ENCODE measurements around the gene ZBTB12.
"Not testable (repeated sequence)": the region's sequence is repeated elsewhere in the genome, so short reads cannot be mapped to it uniquely, and the experiment has no call there.

The ZBTB12 gene

DNA sequence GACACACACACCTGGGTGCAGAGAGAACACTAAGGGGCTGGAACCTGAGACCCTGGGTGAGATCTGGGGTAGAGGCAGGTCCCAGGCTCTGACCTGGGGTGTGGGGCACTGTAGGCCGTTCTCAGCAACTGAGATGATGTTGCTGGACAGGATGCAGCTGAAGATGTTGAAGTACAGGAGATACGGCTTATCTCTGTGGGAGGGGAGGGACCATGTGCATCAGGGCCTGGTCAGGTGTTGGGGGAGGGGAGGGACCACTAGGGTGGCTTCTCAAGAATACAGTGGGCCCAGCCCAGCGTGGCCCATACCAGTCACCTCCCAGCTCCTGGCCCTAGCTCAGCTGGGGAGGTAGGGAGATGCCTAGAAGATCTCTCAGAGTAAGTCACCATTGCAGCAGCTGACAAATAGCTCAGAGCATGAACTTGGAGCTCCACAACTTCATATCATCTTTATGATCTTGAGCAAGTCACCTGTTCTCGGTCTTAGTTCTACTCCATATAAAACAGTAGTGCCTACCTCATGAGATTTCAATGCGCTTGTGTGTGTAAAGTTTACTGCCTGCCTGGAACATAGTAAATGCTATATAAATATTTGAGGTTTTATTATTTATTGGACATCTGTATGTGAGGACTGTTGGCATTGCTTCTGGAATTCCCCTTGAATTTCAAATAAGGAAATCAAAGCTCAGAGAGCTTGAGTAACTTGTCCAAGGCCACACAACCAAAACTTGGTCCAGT, 26.9 kb downstream of the ZBTB12 start:
- DNase-seq = no peak

DNA sequence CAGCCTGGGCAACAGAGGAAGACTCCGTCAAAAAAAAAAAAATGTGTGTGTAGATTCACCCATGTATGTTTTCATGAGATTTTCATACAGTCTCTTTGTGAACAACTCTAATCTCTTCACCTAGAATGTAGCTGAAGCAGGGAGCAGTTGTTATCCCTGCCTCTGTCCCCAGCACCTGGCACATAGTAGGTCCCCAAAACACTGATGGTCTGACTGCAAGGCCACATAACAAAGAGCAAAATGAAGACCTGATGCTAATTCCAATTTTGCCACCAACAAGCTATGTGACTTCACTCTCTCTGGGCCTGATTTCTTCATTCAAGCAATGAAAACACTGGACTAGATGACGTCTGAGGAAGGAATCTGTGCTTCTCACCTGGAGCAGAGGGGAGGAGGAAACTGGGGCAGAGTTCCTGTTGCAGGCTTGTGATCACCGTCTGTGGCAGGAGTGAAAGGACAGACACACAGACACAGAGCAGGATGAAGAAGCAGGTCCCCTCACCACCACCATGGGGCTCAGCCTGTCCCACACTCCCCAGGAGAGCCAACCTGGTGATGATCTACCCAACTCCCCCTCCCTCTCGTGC, 27.7 kb downstream of the ZBTB12 start:
- DNase-seq = no peak

DNA sequence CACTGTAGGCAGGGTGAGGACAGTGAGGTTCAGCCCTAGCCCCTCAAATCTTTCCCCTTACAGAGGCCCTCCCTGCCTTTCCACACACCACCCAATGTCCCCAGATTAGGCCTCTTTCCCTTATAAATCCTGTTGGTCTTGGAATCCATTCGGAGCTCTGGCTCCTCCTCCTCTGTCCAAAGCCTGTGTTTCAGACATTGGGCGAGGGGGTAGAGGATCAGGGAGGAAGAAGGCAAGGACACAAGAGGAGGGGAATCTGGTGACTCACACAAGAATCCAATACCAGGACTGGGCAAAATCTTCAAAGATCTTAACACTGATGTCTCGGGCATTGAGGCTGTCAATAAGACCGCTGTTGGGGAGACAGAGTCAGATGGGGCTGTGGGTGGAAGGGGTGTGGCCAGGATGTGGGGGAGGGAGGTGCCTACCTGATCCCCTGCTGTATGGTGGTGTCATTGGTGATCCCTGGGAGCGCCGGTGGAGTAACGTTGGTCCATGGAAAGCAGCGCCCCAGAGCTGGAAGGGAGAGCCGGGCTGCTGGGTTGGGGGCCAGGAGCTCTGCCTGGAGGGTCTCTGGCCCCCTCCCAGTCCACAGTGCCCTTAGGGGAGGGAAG, 30.7 kb downstream of the ZBTB12 start:
- DNase-seq = no peak

DNA sequence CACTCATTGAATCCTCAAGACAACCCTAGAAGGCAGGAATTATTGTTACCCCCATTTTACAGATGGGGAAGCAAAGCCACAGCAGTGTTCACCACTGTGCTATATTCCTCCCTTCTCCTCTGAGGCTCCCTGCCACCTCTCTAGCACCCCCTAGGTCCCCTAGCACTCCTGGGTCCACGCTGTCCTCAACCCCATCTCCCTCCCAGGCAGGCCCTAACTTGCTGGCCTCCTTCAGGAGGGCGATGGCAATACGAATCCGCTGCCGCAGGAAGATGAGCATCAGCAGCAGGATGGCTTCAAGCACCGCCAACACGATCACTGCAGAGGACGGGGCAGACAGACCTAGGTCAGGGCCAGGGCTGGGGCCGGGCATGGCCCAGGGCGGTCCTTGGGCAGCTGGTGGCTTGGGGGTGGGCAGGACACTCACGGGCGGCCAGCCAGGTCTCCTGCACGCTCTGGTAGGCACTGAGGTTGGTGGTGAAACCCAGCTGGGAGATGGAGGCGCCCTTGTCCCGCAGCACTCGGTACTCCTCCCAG, 31.4 kb downstream of the ZBTB12 start:
- no peak for DNase-seq

DNA sequence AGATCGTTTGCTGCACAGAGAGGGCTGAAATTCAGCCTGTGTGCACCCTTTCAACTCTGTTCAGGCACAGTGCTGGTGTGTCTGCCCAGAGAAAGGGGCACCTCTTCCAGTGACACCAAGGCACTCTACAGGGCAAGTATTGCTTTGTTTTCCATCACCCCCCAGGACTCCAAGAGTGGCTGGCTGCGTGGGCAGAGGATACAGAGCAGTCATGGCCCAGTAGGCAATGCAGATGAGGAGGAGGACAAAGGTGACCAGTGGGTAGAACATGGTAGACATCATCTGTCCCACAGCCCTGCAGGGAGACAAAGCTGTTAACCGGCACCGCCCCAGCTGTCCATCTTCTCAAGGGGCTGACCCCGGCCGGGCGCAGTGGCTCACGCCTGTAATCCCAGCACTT, 32.5 kb downstream of the ZBTB12 start:
- DNase-seq = no peak

DNA sequence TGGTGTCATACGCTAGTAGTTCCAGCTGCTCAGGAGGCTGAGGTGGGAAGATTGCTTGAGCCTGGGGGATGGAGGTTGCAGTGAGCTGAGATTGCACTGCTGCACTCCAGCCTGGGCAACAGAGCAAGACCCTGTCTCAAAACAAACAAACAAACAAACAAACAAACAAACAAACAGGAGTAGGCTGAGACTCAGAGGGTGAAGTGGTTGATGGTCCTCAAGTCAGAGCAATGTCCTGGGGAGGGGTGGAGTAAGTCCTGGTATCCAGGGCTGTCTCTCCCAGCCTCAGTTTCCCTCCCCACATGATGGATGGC, 33.3 kb downstream of the ZBTB12 start:
- not testable (repeated sequence) for DNase-seq

DNA sequence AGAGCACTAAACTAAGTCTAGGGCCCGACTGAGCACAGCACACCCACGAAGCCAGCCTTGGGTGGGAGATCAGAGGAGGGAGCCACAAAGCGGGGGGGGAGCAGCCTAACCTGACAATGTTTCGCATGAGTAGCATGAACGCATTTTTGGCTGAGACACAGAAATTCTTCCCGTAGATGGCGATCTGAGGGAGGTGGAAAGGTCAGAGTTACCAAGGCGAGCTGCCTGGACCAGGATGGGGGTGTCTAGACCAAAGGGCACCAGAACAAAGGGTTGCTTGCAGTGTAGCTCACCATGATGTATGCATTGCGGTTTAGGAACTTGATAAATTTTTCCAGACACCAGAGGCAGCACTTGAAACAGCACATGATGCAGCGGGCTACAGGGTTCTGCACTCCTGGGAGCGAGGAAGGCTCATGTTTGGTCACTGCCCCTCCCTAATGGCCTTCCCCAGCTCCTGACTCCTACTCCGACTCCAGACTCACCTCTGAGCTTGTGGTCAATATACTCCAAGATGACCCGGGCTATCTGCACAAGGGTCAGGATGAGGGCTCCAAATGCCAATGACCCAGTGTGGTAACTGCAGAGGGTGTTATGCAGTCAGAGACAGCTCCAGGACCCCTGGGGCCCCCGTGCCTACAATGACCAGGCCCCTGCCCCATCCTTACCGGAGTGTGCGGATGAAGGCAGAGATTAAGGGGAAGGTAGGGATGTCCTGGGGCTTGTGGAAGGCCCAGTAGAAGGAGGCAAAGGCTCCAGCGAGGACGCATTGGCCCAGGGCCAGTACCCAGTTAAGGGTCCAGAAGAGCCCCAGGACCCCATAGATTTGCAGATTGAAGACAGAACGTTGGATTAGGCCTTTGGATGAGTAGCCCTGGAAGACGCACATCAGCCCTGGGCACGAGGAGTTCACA, 36.4 kb downstream of the ZBTB12 start:
- DNase-seq = no peak

DNA sequence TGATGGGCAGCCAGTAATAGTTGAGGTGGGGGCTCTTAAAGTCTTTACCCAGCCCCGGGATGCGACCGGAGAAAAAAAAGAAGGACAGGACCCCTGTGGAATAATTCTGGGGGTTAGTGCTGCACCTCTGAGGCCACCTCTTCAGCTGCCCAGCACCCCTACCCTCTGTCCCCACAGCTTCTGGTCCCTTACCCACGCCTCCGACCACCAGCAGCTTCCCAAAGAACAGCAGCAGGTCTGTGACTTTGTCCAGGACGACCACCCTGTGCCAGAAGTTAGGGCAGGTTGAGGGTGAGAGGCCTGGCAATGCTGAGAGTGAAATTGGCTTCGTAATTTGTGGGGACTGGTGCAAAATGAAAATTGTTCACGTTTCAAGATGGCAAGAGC, 37.1 kb downstream of the ZBTB12 start:
- DNase-seq = no peak

DNA sequence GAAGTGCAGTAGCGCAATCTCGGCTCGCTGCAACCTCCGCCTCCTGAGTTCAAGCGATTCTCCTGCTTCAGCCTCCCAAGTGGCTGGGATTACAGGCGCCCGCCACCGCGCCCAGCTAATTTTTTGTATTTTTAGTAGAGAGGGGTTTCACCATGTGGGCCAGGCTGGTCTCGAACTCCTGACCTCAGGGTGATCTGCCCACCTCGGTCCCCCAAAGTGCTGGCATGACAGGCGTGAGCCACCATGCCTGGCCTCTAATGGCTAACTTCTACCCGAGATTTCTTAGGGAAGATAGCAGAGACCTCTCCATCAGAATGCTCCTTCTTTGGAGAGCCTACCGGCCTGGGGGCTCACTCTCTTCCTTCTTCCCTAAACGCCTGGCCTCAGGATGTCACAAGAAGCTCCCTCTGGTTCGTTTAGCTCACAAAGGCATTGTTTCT, 37.7 kb downstream of the ZBTB12 start:
- DNase-seq = not testable (repeated sequence)

DNA sequence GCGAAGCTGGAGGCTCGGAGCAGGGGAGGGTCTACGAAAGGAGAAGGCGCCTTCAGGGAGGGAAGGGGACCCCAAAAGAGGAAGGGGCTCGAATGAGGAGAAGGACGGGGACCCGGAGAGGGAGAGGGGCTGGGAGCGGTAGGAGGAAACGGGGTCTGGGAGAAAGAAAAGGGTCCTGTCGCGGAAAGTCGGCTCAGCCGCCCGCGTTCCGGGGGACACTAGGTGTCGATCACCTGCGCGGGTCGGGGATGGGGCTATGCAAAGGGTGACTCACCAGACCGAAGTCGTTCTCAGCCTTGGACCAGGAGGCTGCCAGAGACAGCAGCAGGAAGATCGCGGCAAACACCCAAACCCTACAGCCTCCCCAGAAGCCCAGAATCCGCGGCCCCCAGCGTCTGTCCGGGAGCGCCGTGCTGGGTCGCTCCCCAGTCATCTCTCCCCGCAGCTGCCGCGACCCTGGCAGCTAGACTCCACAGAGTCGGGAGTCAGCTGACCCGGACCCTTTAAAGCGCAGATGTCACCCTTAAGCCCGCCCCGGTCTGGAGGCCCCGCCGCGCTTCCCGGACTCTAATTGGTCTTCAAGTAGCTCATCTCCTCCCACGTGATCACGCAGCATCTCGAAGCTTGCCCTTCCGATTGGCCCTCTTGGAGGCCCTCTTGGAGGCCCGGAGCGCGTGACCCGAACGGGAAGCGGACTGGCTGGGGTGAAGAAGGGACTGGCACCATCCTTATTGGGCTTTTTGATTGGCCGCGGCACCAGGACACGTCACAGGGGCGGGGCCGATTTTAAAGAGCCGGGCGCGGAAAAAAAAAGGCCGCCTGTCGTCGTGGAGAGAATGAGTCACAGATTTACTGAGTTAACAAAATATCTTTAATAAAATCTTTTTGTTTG, 39.3 kb downstream of the ZBTB12 start, which contains the start of gene NEU1:
TSS of gene NEU1 (minus strand) at position 478 of the 892 bp plus-strand sequence. CDS start at position 433, 45 bp downstream.
- peak; percentile 98 for DNase-seq

DNA sequence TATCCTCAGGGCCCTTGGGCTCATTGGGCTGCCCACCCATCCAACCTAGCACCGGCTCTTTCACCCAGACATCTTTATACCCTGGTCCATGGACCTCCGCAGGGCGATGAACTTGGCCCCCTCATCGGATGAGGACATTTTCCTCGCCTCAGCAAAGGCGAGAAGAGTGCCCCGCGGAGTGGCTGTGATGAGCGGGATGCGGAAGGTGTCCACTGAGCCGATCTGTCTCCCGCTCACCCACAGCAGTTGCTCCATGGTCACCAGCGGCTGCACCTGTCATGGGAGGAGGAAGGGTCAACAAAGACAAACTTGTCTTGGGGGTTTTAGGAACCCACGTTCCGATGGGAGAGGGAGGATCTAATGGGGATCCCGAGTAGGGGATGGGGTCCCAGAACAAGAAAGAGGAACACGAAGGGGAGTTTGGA, 40.0 kb downstream of the ZBTB12 start:
- no peak for DNase-seq

DNA sequence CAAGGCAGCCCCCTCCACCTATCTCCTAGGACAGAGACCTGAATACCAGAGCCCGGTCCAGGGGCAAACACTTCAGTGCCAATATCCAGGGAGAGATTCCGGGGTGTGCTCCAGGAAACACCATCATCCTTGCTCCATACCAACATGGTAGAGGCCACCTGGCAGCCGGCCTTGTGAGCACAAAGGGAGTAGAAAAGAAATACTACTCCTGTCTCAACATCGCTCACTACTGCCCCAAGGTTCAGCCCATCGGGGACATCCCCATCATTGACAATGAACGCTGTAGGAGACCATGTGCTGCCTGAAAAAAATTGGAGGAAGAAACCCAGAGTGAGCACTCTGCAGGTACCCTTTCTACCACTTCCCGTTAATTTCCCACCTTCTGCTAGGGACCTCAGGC, 40.7 kb downstream of the ZBTB12 start:
- no peak for DNase-seq

DNA sequence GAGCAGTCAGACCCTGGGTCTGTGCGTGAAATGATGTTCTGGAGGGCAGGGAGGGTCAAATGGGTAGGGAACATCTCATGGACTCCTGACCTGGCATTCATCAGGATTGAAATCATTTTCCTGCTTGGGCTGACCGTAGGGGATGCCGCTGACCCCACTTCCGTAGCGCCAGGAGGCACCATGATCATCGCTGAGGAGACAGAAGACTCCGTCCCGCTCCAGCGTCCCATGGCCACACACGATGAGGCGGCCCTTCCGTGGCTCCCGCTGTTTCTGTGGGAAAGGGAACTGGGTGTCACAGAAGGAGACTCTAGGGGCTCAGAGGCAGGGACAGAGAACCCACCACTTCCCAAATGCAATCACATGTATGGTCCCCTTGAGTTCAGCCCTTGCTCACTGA, 41.5 kb downstream of the ZBTB12 start:
- DNase-seq = no peak

DNA sequence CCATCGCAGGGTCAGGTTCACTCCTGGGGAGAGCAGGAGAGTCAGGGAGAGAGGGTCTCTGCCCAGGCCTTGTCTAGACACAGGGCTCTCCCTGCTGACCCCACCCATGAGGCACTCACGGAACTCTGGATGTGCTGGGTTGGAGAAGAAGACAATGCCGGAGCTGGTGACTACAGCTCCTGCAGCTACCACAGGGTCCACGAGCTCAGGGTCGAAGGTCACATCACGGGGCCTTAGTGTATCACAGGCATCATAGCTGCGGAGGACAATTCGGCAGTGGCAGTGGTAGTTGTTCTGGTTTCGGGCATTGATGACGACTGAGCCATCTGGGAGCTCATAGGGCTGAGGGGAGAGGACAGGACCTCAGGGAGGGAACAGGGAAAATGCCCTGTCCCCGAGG, 42.0 kb downstream of the ZBTB12 start:
- no peak for DNase-seq

DNA sequence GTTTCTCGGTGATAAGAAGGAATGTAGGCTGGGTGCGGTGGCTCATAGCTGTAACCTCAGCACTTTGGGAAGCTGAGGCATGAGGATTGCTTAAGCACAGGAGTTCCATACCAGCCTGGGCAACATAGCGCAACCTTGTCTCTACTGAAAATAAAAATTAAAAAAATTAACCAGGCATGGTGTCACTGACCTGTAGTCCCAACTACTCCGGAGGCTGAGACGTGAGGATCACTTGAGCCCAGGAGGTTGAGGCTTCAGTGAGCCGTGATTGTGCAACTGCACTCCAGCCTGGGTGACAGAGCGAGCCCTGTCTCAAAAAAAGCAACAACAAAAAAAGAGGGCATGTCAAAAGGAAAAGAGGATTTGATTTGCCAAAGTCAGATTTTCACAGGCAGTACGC, 43.2 kb downstream of the ZBTB12 start:
- DNase-seq = no peak

DNA sequence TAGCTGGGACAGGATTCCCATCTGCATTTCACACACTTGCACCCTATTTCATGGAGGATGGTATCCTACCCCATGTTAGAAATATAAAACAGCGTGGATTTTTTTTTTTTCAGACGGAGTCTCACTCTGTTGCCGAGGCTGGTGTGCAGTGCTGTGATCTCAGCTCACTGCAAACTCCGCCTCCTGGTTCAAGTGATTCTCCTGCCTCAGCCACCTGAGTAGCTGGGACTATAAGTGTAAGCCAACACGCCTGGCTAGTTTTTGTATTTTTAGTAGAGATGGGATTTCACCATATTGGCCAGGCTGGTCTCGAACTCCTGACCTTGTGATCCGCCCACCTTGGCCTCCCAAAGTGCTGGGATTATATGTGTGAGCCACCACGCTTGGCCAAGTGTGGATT, 44.1 kb downstream of the ZBTB12 start:
- DNase-seq = not testable (repeated sequence)

DNA sequence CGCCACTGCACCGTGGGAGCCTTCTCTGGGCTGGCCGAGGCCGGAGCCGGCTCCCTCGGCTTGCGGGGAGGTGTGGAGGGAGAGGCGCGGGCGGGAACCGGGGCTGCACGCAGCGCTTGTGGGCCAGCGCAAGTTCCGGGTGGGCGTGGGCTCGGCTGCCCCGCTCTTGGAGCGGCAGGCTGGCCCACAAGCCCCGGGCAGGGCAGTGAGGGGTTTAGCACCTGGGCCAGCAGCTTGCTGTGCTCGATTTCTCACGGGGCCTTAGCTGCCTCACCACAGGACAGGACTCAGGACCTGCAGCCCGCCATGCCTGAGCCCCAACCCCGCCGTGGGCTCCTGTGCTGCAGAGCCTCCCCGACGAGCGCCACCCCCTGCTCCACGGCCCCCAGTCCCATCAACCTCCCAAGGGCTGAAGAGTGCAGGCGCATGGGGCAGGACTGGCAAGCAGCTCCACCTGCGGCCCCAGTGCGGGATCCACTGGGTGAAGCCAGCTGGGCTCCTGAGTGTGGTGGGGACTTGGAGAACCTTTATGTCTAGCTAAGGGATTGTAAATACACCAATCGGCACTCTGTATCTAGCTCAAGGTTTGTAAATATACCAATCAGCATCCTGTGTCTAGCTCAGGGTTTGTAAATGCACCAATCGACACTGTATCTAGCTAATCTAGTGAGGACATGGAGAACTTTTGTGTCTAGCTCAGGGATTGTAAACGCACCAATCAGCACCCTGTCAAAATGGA, 49.7 kb downstream of the ZBTB12 start:
- DNase-seq = not testable (repeated sequence)

DNA sequence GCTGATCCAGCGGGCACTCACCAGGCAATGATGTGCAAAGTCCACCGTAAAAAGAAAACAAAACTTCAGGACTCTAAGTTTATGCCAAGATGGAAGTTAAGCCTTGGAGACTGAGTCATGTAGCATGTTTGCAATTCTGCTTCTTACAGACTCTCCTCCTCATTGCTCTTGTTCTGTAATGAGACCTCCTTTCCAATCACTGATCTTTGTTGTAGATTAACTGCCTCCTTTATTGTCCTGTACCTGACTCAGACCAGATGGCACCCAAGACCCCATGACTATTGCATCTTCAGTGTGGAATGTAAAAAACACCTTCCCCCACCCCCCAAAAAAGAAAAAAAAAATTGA, 50.4 kb downstream of the ZBTB12 start:
- DNase-seq = no peak

DNA sequence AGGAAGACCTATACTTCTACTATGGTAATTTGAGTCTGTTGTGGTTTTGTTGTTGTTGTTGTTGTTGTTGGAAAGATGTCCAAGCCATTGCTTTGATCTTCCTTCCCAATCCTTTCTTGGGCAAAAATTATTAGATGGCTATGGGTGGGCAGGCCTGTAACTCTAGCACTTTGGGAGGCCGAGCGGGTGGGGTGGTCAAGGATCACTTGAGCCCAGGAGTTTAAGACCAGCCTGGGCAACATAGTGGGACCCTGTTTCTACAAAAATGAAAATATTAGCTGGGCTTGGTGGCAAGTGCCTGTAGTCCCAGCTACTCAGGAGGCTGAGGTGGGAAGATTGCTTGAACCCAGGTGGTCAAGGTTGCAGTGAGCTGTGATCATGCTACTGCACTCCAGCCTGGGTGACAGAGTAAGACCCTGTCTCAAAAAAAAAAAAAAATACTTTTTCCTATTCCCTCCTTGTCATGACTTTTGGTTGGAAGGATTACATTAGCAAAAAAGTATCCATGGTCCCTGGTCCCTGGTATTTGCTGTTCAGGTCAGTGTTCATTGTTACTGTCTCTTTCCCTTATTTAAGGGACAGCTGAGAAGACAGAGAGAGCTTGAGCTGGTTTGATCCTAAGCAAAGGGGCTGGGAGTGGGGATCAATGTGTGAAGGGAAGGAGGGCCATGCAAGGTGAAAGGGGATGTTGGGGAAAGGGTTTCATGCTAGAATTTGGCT, 51.0 kb downstream of the ZBTB12 start:
- DNase-seq = no peak

Data from T-helper 9 cell (primary cell).